Amniotic stem cell (primary cell): Measurements from ENCODE around the gene NTN1.

Experiments
- DNase-seq: peaks from one replicate; lab custom pipeline; 2025; lab: John Stamatoyannopoulos, UW

The NTN1 gene

GRCh38 chr17:9162275-9162985, 141.1 kb downstream of the NTN1 start:
- DNase-seq, result no peak

- no peak for DNase-seq
Measured at GRCh38 chr17:9166788-9167187, 145.5 kb downstream of the NTN1 start.

GRCh38 chr17:9167379-9167778, 146.1 kb downstream of the NTN1 start:
- no peak for DNase-seq

GRCh38 chr17:9169116-9169515, 147.8 kb downstream of the NTN1 start:
- DNase-seq, result no peak

GRCh38 chr17:9170336-9170735, 149.0 kb downstream of the NTN1 start:
- no peak for DNase-seq

- DNase-seq, result no peak
Measured at GRCh38 chr17:9170853-9171252, 149.5 kb downstream of the NTN1 start.

- DNase-seq, result no peak
Measured at GRCh38 chr17:9173386-9173983, 152.2 kb downstream of the NTN1 start.

GRCh38 chr17:9174312-9174711, 153.0 kb downstream of the NTN1 start:
- DNase-seq, result no peak

GRCh38 chr17:9174779-9175574, 153.7 kb downstream of the NTN1 start:
- no peak for DNase-seq

GRCh38 chr17:9175700-9176467, 154.6 kb downstream of the NTN1 start:
- DNase-seq, result no peak

GRCh38 chr17:9177212-9177611, 155.9 kb downstream of the NTN1 start:
- DNase-seq, result no peak

- no peak for DNase-seq
Measured at GRCh38 chr17:9178319-9178718, 157.0 kb downstream of the NTN1 start.

- DNase-seq, result no peak
Measured at GRCh38 chr17:9179602-9180001, 158.3 kb downstream of the NTN1 start.

GRCh38 chr17:9181640-9182039, 160.3 kb downstream of the NTN1 start:
- DNase-seq, result no peak

GRCh38 chr17:9183306-9183705, 162.0 kb downstream of the NTN1 start:
- no peak for DNase-seq

GRCh38 chr17:9185142-9185541, 163.8 kb downstream of the NTN1 start:
- no peak for DNase-seq

- no peak for DNase-seq
Measured at GRCh38 chr17:9185688-9186284, 164.5 kb downstream of the NTN1 start.

- DNase-seq, result no peak
Measured at GRCh38 chr17:9187828-9188227, 166.5 kb downstream of the NTN1 start.

GRCh38 chr17:9188367-9188766, 167.1 kb downstream of the NTN1 start:
- DNase-seq, result no peak

GRCh38 chr17:9189870-9190269, 168.6 kb downstream of the NTN1 start:
- DNase-seq, result no peak

- no peak for DNase-seq
Measured at GRCh38 chr17:9192010-9192409, 170.7 kb downstream of the NTN1 start.

GRCh38 chr17:9195411-9195810, 174.1 kb downstream of the NTN1 start:
- no peak for DNase-seq
